ENCODE results near the gene ABTB1. TPM values are rescaled to one million over a fixed set of nuclear protein-coding genes. Genes with fewer than 3 reads are reported as not detected.
A peak's percentile ranks its signal among the peaks of the same experiment; 100 is the strongest.

The ABTB1 gene
- total RNA-seq, 1 donor from 2014 or later = 47.5 TPM

GRCh38 chr3:127674790-127675189, 2.0 kb downstream of the ABTB1 start:
- TF ChIP-seq CTCF (IDR thresholded peaks at IDR 0.05) = no peak
- no peak for ATAC-seq
- Histone ChIP-seq H3K4me1 (peaks cover 13% of the 10 kb centered on the region), H3K9me3 (no peaks in the 10 kb centered on the region), H3K36me3 (peaks cover 21% of the 10 kb centered on the region), H3K27me3 (no peaks in the 10 kb centered on the region), H3K4me3 (no peak overlapping the region), H3K27ac (no peak overlapping the region)
- peak; percentile 34 for DNase-seq
- intact Hi-C loops (cut with DNase I) = no loop called here

GRCh38 chr3:127675651-127676391, 3.1 kb downstream of the ABTB1 start:
- TF ChIP-seq CTCF (IDR thresholded peaks at IDR 0.05) = no peak
- H3K4me1 ChIP-seq = peaks cover 13% of the 10 kb centered on the region
- intact Hi-C loops (cut with DNase I) = no loop called here
- no peaks in the 10 kb centered on the region for H3K9me3 ChIP-seq
- DNase-seq (peak; percentile 58), ATAC-seq (peak; percentile 2)
- H3K4me3 ChIP-seq = no peak overlapping the region
- no peak overlapping the region for H3K27ac ChIP-seq
- H3K27me3 ChIP-seq = no peaks in the 10 kb centered on the region
- H3K36me3 ChIP-seq = peaks cover 21% of the 10 kb centered on the region

GRCh38 chr3:127676456-127676855, 3.7 kb downstream of the ABTB1 start:
- Histone ChIP-seq H3K9me3 (no peaks in the 10 kb centered on the region), H3K4me1 (peaks cover 12% of the 10 kb centered on the region), H3K36me3 (peaks cover 21% of the 10 kb centered on the region), H3K27ac (no peak overlapping the region), H3K27me3 (no peaks in the 10 kb centered on the region), H3K4me3 (no peak overlapping the region)
- DNase-seq = peak; percentile 44
- intact Hi-C loops (cut with DNase I) = no loop called here
- no peak for ATAC-seq
- no peak for TF ChIP-seq CTCF (IDR thresholded peaks at IDR 0.05)

GRCh38 chr3:127676921-127677351, 4.2 kb downstream of the ABTB1 start:
- DNase-seq (peak; percentile 59), ATAC-seq (no peak)
- Histone ChIP-seq H3K36me3 (peaks cover 21% of the 10 kb centered on the region), H3K27me3 (no peaks in the 10 kb centered on the region), H3K9me3 (no peaks in the 10 kb centered on the region), H3K4me1 (peaks cover 7% of the 10 kb centered on the region), H3K27ac (no peak overlapping the region), H3K4me3 (no peak overlapping the region)
- intact Hi-C loops (cut with DNase I) = no loop called here
- no peak for TF ChIP-seq CTCF (IDR thresholded peaks at IDR 0.05)

- Histone ChIP-seq H3K27ac (no peak overlapping the region), H3K4me3 (no peak overlapping the region), H3K9me3 (no peaks in the 10 kb centered on the region), H3K4me1 (peaks cover 5% of the 10 kb centered on the region), H3K36me3 (peaks cover 21% of the 10 kb centered on the region), H3K27me3 (no peaks in the 10 kb centered on the region)
- ATAC-seq (no peak), DNase-seq (peak; percentile 55)
- TF ChIP-seq CTCF (IDR thresholded peaks at IDR 0.05) = no peak
- intact Hi-C loops (cut with DNase I) = no loop called here
These were observed 5.0 kb downstream of the ABTB1 start for GRCh38 chr3:127677541-127678314.

Measured in upper lobe of right lung (tissue), 1 donor.